ENCODE results near the gene CAMKMT. TPM values are rescaled to one million over a fixed set of nuclear protein-coding genes. Genes with fewer than 3 reads are reported as not detected.

Gene CAMKMT
- total and polyA plus RNA-seq, 2 experiments from 2014 or later, result 26.5 to 29.5 TPM

GRCh38 chr2:44687686-44688455, 326.1 kb downstream of the CAMKMT start:
- peaks cover 7% of the 10 kb centered on the region for H3K4me1 Mint-ChIP-seq

GRCh38 chr2:44688456-44689124, 326.8 kb downstream of the CAMKMT start:
- no peaks in the 10 kb centered on the region for H3K9me3 Mint-ChIP-seq
- Histone ChIP-seq H2AFZ (no peak overlapping the region), H3K4me1 (ENCODE audit: insufficient read depth) (peaks cover 5% of the 10 kb centered on the region; the same call in 1 of the 2 replicates), H3K9me2 (ENCODE audit: insufficient read depth) (no peaks in the 10 kb centered on the region), H3K27me3 (ENCODE audit: insufficient read depth) (no peaks in the 10 kb centered on the region), H3K4me2 (no peak overlapping the region), H3K27ac (ENCODE audit: low read depth) (no peak overlapping the region), H3K36me3 (ENCODE audit: insufficient read depth) (no peaks in the 10 kb centered on the region), H4K20me1 (replicated peaks; ENCODE audit: insufficient read depth) (peaks cover 4% of the 10 kb centered on the region; the same call in 1 of the 2 replicates), H3F3A (replicated peaks; ENCODE audit: low read depth) (no peaks in the 10 kb centered on the region), H3K4me3 (no peak overlapping the region), H3K79me2 (replicated peaks; ENCODE audit: insufficient read depth) (no peaks in the 10 kb centered on the region)
- H3K27me3 Mint-ChIP-seq (ENCODE audit: insufficient read depth, low read depth, poor library complexity), result no peaks in the 10 kb centered on the region
- ATAC-seq (no peak), DNase-seq (ENCODE audit: low spot score) (no peak)
- no peak overlapping the region for H3K4me3 Mint-ChIP-seq
- H3K4me1 Mint-ChIP-seq, result peaks cover 7% of the 10 kb centered on the region
- H3K36me3 Mint-ChIP-seq (ENCODE audit: low read depth), result no peaks in the 10 kb centered on the region
- no peak overlapping the region for H3K27ac Mint-ChIP-seq
- TF ChIP-seq POLR2AphosphoS5 (IDR thresholded peaks at IDR 0.05; ENCODE audit: low read depth) (no peak), ZNF331 (CRISPR knock-in tag; IDR thresholded peaks at IDR 0.05; ENCODE audit: low read depth) (no peak), CREB1 (CRISPR knock-in tag; IDR thresholded peaks at IDR 0.05; ENCODE audit: low read depth) (no peak), REST (IDR thresholded peaks at IDR 0.05; ENCODE audit: unreplicated experiment) (no peak), NANOG (IDR thresholded peaks at IDR 0.05; ENCODE audit: borderline replicate concordance) (no peak), JUNB (IDR thresholded peaks at IDR 0.05; ENCODE audit: unreplicated experiment) (no peak), CTCF (conservative IDR thresholded peaks at IDR 0.05; ENCODE audit: low read depth in 2 of 2) (no peak), EZH2phosphoT487 (IDR thresholded peaks at IDR 0.05; ENCODE audit: unreplicated experiment) (no peak)

More at GRCh38 chr2:44687686-44688455, 326.1 kb downstream of the CAMKMT start:
- TF ChIP-seq ZNF331 (CRISPR knock-in tag; IDR thresholded peaks at IDR 0.05; ENCODE audit: low read depth), result no peak
- no peak for DNase-seq (ENCODE audit: low spot score)
- Histone ChIP-seq H3K4me3 (no peak overlapping the region), H3K79me2 (replicated peaks; ENCODE audit: insufficient read depth) (no peaks in the 10 kb centered on the region), H3K9me2 (ENCODE audit: insufficient read depth) (no peaks in the 10 kb centered on the region), H3K27me3 (ENCODE audit: insufficient read depth) (no peaks in the 10 kb centered on the region), H2AFZ (no peak overlapping the region), H3K27ac (ENCODE audit: low read depth) (no peak overlapping the region), H3F3A (replicated peaks; ENCODE audit: low read depth) (no peaks in the 10 kb centered on the region), H3K36me3 (ENCODE audit: insufficient read depth) (no peaks in the 10 kb centered on the region), H3K4me2 (no peak overlapping the region), H4K20me1 (replicated peaks; ENCODE audit: insufficient read depth) (peaks cover 4% of the 10 kb centered on the region; the same call in 1 of the 2 replicates), H3K4me1 (ENCODE audit: insufficient read depth) (peaks cover 5% of the 10 kb centered on the region; the same call in 1 of the 2 replicates)
- Mint-ChIP-seq H3K27me3 (ENCODE audit: insufficient read depth, low read depth, poor library complexity) (no peaks in the 10 kb centered on the region), H3K9me3 (no peaks in the 10 kb centered on the region), H3K4me3 (no peak overlapping the region), H3K36me3 (ENCODE audit: low read depth) (no peaks in the 10 kb centered on the region), H3K27ac (no peak overlapping the region)
- no peak for ATAC-seq

Data from GM23338 (cell line).